Islet precursor cell (in vitro differentiated cells): ENCODE results near the gene RALGPS1.
"Not testable (repeated sequence)": the region's sequence is repeated elsewhere in the genome, so short reads cannot be mapped to it uniquely, and the experiment has no call there.

ENCODE experiments used
- DNase-seq: peaks from one replicate; pipeline ENCODE4 v3.0.0-alpha.2; 2018

RALGPS1 gene

GRCh38 chr9:127142931-127143464, 228.4 kb downstream of the RALGPS1 start:
- no peak for DNase-seq

- no peak for DNase-seq
Measured at GRCh38 chr9:127143920-127144465, 229.4 kb downstream of the RALGPS1 start.

GRCh38 chr9:127144670-127145445, 230.3 kb downstream of the RALGPS1 start:
- peak; percentile 45 for DNase-seq

- not testable (repeated sequence) for DNase-seq
Measured at GRCh38 chr9:127146841-127147240, 232.3 kb downstream of the RALGPS1 start.

- no peak for DNase-seq
Measured at GRCh38 chr9:127147251-127147650, 232.7 kb downstream of the RALGPS1 start.

- no peak for DNase-seq
Measured at GRCh38 chr9:127148014-127148413, 233.4 kb downstream of the RALGPS1 start.

- peak; percentile 21 for DNase-seq
Measured at GRCh38 chr9:127149010-127149409, 234.4 kb downstream of the RALGPS1 start.

- peak; percentile 48 for DNase-seq
Measured at GRCh38 chr9:127149463-127150390, 235.1 kb downstream of the RALGPS1 start.

GRCh38 chr9:127153501-127153900, 238.9 kb downstream of the RALGPS1 start:
- DNase-seq = no peak

- peak; percentile 51 for DNase-seq
Measured at GRCh38 chr9:127154003-127154389, 239.4 kb downstream of the RALGPS1 start.

- no peak for DNase-seq
Measured at GRCh38 chr9:127154390-127155191, 240.0 kb downstream of the RALGPS1 start.

GRCh38 chr9:127155314-127155960, 240.9 kb downstream of the RALGPS1 start:
- DNase-seq = peak; percentile 43

GRCh38 chr9:127158786-127159324, 244.3 kb downstream of the RALGPS1 start:
- DNase-seq = no peak

- DNase-seq = peak; percentile 82
Measured at GRCh38 chr9:127159325-127159801, 244.8 kb downstream of the RALGPS1 start.

GRCh38 chr9:127159949-127160610, 245.5 kb downstream of the RALGPS1 start:
- DNase-seq = peak; percentile 51

- peak; percentile 41 for DNase-seq
Measured at GRCh38 chr9:127161081-127161624, 246.6 kb downstream of the RALGPS1 start.

- peak; percentile 62 for DNase-seq
Measured at GRCh38 chr9:127162046-127162863, 247.7 kb downstream of the RALGPS1 start.

GRCh38 chr9:127162864-127163365, 248.3 kb downstream of the RALGPS1 start:
- DNase-seq = peak; percentile 54

GRCh38 chr9:127163409-127163808, 248.8 kb downstream of the RALGPS1 start:
- DNase-seq = peak; percentile 70
